Colonic mucosa (tissue), 4 donors: ENCODE measurements around the gene COL4A4. TPM values are rescaled to one million over a fixed set of nuclear protein-coding genes. Genes with fewer than 3 reads are reported as not detected.

Experiments
- DNase-seq: peaks from one replicate; pipeline ENCODE4 v3.0.0-alpha.2; 2020
- H3K27ac ChIP-seq: fragments of 200-600 bp; one replicate; pipeline ENCODE4 v1.8.0; 2021
- H3K27me3 ChIP-seq: fragments of 200-600 bp; one replicate; pipeline ENCODE4 v1.8.0; 2021
- H3K36me3 ChIP-seq: fragments of 200-600 bp; one replicate; pipeline ENCODE4 v1.8.0; 2021
- H3K4me1 ChIP-seq: fragments of 200-600 bp; one replicate; pipeline ENCODE4 v1.8.0; 2021; ENCODE audit warnings: mild to moderate bottlenecking
- H3K4me3 ChIP-seq: fragments of 200-600 bp; one replicate; pipeline ENCODE4 v1.8.0; 2021
- H3K9ac ChIP-seq, 2 donors: one replicate each; pipeline ENCODE4 v1.7.0; 2013; ENCODE audit warnings: control low read depth in 2 of 2, low read depth in 2 of 2, low read length in 2 of 2
- H3K9me3 ChIP-seq: fragments of 200-600 bp; one replicate; pipeline ENCODE4 v1.8.0; 2021
- intact Hi-C: fragments of 100-400 bp; cut with DNase I; formaldehyde crosslinking; loops from one replicate; pipeline ENCODE4 v1.14.1; 2022
- total RNA-seq, 2 donors: library from RNA; stranded (reverse); fragmentation: NEBNext Ultra II Directional in 1 of 2; extraction: Animal tissue kit (Norgen Biotek cat#: 25700) in 1 of 2; gene quantifications; one replicate each; pipeline ENCODE4 v1.2.1, GENCODE V29; 2021
- TF ChIP-seq, protein P1 (sequence below): fragments of 200-600 bp; IDR thresholded peaks from one replicate; pipeline ENCODE4 v1.8.0; 2022; ENCODE audit warnings: antibody characterized with exemption, mild to moderate bottlenecking
- donor health status: healthy.
- donor health status: DM: no; HTN: no; CAD: no.
- donor health status: DM: no; HTN: no; CAD: no.

Gene COL4A4
- total RNA-seq, 2 donors from 2014 or later = 0.40 to 0.93 TPM

DNA sequence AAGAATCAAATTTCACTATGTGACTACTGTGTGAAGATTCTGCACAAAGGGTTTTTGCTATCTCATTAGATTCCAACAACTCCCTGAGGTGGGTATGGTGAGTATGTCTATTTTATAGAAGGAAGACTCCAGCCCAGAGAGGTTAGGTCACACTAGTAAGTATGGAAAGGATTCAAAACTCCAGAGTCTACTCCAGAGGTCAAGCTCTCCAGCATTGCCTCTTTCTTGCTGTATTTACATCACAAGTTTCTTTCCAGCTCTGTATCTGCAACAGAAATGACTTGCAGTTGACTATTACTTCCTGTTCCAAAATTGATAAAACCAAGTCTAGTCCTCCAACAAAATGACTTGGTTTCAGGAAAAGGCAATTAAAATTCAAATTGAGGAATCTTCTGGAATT, 2.1 kb downstream of the COL4A4 start:
- H3K27ac ChIP-seq = no peak overlapping the region
- no peaks in the 10 kb centered on the region for H3K36me3 ChIP-seq
- intact Hi-C loops = no loop called here
- no peak for DNase-seq
- H3K9me3 ChIP-seq = no peaks in the 10 kb centered on the region
- no peaks in the 10 kb centered on the region for H3K4me1 ChIP-seq
- H3K9ac ChIP-seq = no peak overlapping the region
- H3K4me3 ChIP-seq = no peak overlapping the region
- peaks cover 5% of the 10 kb centered on the region for H3K27me3 ChIP-seq
- TF ChIP-seq, protein P1, sequence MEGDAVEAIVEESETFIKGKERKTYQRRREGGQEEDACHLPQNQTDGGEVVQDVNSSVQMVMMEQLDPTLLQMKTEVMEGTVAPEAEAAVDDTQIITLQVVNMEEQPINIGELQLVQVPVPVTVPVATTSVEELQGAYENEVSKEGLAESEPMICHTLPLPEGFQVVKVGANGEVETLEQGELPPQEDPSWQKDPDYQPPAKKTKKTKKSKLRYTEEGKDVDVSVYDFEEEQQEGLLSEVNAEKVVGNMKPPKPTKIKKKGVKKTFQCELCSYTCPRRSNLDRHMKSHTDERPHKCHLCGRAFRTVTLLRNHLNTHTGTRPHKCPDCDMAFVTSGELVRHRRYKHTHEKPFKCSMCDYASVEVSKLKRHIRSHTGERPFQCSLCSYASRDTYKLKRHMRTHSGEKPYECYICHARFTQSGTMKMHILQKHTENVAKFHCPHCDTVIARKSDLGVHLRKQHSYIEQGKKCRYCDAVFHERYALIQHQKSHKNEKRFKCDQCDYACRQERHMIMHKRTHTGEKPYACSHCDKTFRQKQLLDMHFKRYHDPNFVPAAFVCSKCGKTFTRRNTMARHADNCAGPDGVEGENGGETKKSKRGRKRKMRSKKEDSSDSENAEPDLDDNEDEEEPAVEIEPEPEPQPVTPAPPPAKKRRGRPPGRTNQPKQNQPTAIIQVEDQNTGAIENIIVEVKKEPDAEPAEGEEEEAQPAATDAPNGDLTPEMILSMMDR = no peak

DNA sequence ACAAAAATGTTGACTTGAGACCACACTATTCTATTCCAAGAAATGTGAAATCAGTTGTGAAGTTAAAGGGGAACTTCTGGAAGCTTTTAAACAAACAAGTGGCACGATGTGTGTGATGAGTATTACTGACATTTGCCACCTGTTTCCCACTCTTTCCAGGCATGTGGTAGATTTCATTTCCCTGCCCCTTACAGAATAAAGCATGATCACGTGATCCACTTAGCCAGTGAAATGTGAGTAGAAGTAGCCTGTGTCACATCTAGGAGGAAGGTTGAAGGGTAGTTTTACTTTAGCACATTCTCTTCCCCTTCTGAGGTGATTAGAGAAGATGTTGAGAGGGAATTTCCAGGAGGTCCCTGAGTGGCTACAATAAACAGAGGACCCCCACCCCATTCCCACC, 3.8 kb downstream of the COL4A4 start:
- H3K9me3 ChIP-seq = no peaks in the 10 kb centered on the region
- DNase-seq = no peak
- H3K27me3 ChIP-seq = peaks cover 5% of the 10 kb centered on the region
- H3K4me1 ChIP-seq = no peaks in the 10 kb centered on the region
- H3K9ac ChIP-seq = no peak overlapping the region
- H3K27ac ChIP-seq = no peak overlapping the region
- intact Hi-C loops = no loop called here
- TF ChIP-seq, protein P1 = no peak
- no peaks in the 10 kb centered on the region for H3K36me3 ChIP-seq
- H3K4me3 ChIP-seq = no peak overlapping the region

DNA sequence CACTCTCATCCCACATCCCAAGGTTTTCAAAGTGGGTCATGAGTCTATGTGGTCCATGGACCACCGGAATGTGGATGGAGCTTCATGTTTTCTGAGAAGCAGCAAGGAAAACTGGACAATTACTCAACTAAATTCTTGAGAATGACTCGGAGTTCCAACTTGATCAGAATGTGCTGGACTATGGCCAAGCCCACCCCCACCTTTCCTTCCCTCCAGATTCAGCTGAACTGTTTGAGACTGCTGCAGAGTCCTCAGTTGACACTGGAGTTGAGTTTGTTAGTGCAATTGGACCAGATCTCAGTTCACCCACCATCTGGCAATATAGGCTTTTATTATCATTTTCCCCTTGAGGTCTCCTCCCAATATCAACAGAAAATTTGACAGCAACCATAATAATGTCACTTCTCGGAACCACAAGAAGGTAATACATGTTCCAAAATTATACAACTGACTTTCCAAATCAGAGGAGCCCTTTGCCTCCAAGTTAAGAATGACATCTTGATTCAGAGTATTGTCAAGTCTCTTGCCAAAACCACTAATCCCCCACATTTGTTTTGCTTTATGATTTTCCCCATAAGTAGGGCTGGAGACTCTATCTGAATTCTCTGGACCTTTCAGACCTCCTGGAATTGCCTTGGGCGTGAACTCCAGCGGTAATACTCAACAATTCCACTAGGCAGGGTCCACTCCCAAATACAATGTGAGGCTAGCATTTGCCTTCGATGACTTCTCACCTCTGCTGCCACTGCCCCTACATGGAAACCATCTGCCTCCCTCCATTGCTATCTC, 8.8 kb downstream of the COL4A4 start:
- Histone ChIP-seq H3K4me3 (no peak overlapping the region), H3K27ac (no peak overlapping the region), H3K9ac (no peak overlapping the region), H3K9me3 (no peaks in the 10 kb centered on the region), H3K27me3 (no peaks in the 10 kb centered on the region), H3K36me3 (no peaks in the 10 kb centered on the region), H3K4me1 (no peaks in the 10 kb centered on the region)
- intact Hi-C loops = no loop called here
- TF ChIP-seq, protein P1 = no peak
- no peak for DNase-seq

DNA sequence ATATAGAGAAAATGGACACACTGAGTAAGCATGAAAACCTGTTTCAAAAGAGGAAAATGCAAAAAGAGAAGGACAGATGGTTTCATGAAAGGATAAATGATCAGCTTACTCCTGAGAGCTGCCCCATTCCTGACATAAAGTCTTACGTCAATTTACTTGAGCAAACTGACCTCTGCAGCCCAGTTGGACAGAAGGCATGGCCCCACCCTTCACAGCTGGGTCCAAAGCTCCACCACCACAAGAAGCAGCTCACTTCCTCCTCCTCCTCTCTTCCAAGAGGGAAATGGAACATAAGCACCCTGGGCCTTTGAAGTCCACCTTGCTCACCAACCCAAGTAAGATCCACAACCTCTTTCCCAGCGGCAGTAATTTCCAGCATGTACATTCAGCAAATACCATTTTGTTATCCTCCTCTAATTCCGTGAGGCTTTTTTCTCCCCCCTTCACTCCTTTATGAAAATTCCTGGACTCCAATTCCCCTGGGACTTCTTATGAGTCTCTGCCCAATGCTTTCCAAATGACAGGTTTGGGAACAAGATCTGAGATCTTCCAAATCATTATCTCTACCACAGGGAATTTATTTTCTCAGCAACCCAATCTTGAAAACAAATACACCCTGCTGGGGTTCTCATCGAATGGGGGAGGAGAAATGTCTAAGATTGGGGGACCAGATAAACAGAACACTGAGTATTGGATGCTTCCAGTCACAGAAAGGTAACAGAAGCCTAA, 10.1 kb downstream of the COL4A4 start:
- H3K9me3 ChIP-seq = no peaks in the 10 kb centered on the region
- no peaks in the 10 kb centered on the region for H3K4me1 ChIP-seq
- TF ChIP-seq, protein P1 = no peak
- no peak overlapping the region for H3K27ac ChIP-seq
- no peak overlapping the region for H3K4me3 ChIP-seq
- no peaks in the 10 kb centered on the region for H3K36me3 ChIP-seq
- peak; percentile 38 for DNase-seq
- no peak overlapping the region for H3K9ac ChIP-seq
- H3K27me3 ChIP-seq = no peaks in the 10 kb centered on the region
- intact Hi-C loops = no loop called here

DNA sequence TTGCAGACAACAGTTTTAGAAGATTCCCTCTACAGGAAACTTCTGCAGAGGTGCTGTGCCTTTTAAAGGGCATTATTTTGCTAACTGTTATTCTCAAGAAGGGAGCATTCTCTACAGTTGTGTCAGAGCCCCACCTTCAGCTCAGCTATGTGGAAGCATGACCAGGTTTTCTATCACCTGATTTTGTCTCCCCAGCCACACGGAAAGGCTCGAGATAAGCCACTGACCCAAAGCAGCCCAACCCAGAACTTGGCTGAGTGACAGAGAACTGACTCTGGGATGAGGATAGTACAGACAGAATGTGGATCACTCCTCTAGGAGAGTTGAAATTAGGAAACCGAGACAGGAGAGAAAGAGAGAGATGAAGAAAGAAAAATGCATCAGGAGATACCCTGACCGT, 10.7 kb downstream of the COL4A4 start:
- TF ChIP-seq, protein P1 = no peak
- no peaks in the 10 kb centered on the region for H3K36me3 ChIP-seq
- no peak overlapping the region for H3K4me3 ChIP-seq
- H3K9ac ChIP-seq = no peak overlapping the region
- no peak for DNase-seq
- no peak overlapping the region for H3K27ac ChIP-seq
- H3K4me1 ChIP-seq = no peaks in the 10 kb centered on the region
- intact Hi-C loops = no loop called here
- H3K27me3 ChIP-seq = no peaks in the 10 kb centered on the region
- H3K9me3 ChIP-seq = no peaks in the 10 kb centered on the region
